Activated CD8-positive, alpha-beta memory T cell treated with anti-CD3 and anti-CD28 coated beads for 1 hour (primary cell): ENCODE measurements around the gene NUDT1.

Experiments
- DNase-seq, 2 donors: peaks; one replicate each; pipeline ENCODE4 v3.0.0-alpha.2; 2020; ENCODE audit warnings: low read depth in 1 of 2; ENCODE audit errors: extremely low read depth in 1 of 2

NUDT1 gene

DNA sequence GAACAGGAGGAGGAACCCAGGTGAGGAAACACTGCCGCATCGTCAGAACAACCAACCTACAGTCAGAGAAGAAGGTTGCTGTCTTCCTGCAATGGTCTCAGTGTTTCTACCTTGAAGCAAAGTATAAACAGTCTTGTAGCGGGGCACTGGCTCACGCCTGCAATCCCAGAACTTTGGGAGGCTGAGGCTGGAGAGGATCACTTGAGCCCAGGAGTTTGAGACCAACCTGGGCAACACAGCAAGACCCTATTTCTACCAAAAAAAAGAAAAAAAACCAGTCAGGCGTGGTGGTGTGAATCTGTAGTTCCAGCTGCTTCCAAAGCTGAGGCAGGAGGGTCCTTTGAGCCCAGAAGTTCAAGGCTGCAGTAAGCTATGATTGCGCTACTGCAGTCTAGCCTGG, 48.9 kb downstream of the NUDT1 start:
- DNase-seq, result no peak

- DNase-seq, result no peak
These were observed 54.1 kb downstream of the NUDT1 start for GRCh38 chr7:2295936-2296620.

- DNase-seq, result no peak
These were observed 54.8 kb downstream of the NUDT1 start for GRCh38 chr7:2296832-2297231.

DNA sequence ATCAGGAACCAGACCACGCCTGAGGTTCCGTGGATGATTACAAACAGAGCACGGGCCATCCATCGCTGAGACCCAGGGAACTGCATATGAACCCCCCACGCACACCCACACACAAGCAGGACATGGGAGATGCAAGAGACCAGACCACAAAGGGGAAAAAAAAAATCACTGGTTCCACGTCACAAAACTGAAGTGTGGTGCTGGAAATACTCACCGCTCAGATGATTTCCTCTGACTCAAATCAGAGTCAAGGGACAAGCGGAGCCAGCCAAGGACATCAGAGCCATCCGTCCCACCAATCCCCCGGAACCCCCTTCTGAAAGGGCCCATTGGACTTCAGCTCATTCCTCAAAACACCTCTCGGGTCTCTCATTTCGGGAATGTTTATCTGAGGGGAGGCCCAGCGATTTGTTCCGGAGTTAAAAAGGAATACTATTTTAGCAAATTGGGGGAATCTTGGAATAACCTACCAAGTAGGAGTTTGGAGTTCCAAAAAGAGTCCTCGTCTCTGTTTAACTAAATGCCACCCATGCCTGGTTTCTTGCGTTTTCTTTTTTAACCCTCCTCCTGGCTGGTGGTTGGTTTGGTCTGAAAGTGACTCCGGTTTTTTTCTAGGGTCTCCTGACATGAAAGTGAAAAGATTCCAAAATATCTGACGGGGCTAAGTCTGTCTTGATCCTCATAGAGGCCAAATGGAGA, 57.3 kb downstream of the NUDT1 start:
- DNase-seq, result no peak

GRCh38 chr7:2299870-2300512, 58.0 kb downstream of the NUDT1 start:
- no peak for DNase-seq
